HepG2 (cell line): Measurements from ENCODE around the gene GNA12. TPM values are rescaled to one million over a fixed set of nuclear protein-coding genes. Genes with fewer than 3 reads are reported as not detected.

Experiments
- ATAC-seq: fragments of 200-7000 bp; cut with Tn5 transposase; 3 replicates; pipeline ENCODE4 v1.9.1; 2020; ENCODE audit warnings: mild to moderate bottlenecking, moderate library complexity
- BruUV-seq: library from RNA; stranded (reverse); fragments of 400-500 nt; replicated peaks from 2 replicates; lab custom pipeline; 2021; lab: Mats Ljungman, UMichigan
- CTCF ChIA-PET: fragments of 300-600 bp; formaldehyde crosslinking; extraction: SDS; loops from one replicate; lab custom pipeline; 2021; ENCODE audit warnings: low total read pairs, inconsistent platforms, low intra/inter-chr PET ratio; lab: Yijun Ruan, JAX
- POLR2A ChIA-PET: fragments of 350-600 bp; sonication (Branson Sonifier 250); formaldehyde crosslinking; loops from one replicate; lab custom pipeline; 2020; ENCODE audit warnings: antibody characterized with exemption, inconsistent platforms; lab: Yijun Ruan, JAX
- DNase-seq: peaks from one replicate; pipeline ENCODE4 v3.0.0-alpha.2; 2015; ENCODE audit warnings: low spot score
- FAIRE-seq: peaks from 3 replicates; lab custom pipeline; 2011; peaks lifted over from hg19 to GRCh38; lab: Jason Lieb, UNC
- H2AFZ ChIP-seq: one replicate; pipeline ENCODE4 v1.6.1; 2011; ENCODE audit warnings: low read length, inconsistent platforms
- H3K27ac ChIP-seq: fragments of 300-600 bp; 3 replicates; pipeline ENCODE4 v1.8.0; 2011; ENCODE audit warnings: mixed run types, mild to moderate bottlenecking, mixed read lengths, low read length, inconsistent platforms; ENCODE audit not compliant: insufficient read depth; ENCODE audit errors: extremely low read length
- H3K27me3 ChIP-seq, 2 experiments: fragments of 200-600 bp in 1 of 2; 2 replicates in 1 of 2; 3 replicates in 1 of 2; pipeline versions ENCODE4 v1.6.0 to v1.8.0; 2011; ENCODE audit warnings: low read length in 2 of 2, mild to moderate bottlenecking in 2 of 2, moderate library complexity in 2 of 2, inconsistent platforms in 1 of 2; ENCODE audit not compliant: insufficient read depth in 2 of 2, control insufficient read depth in 1 of 2
- H3K36me3 ChIP-seq, 2 experiments: fragments of 200-600 bp in 1 of 2; replicated peaks in 1 of 2; 2 replicates in 1 of 2; 3 replicates in 1 of 2; pipeline versions ENCODE4 v1.5.1 to v1.8.0; 2011; ENCODE audit warnings: low read length in 2 of 2, inconsistent platforms in 1 of 2; ENCODE audit not compliant: insufficient read depth in 2 of 2, control insufficient read depth in 1 of 2
- H3K4me1 ChIP-seq: 2 replicates; pipeline ENCODE4 v1.5.1; 2012; ENCODE audit warnings: low read length, inconsistent platforms; ENCODE audit not compliant: insufficient read depth
- H3K4me2 ChIP-seq: 2 replicates; pipeline ENCODE4 v1.6.0; 2011; ENCODE audit warnings: low read depth, low read length, inconsistent platforms
- H3K4me3 ChIP-seq, 3 experiments: fragments of 200-600 bp in 1 of 3; sonication (generic), shearing (Covaris generic) in 1 of 3; replicated peaks in 1 of 3; 2 replicates each; pipeline ENCODE4 v1.5.1; 2011 to 2016; ENCODE audit warnings: low read length in 3 of 3, inconsistent platforms in 2 of 3, low read depth in 2 of 3, mild to moderate bottlenecking in 2 of 3, control low read depth in 1 of 3, mixed read lengths in 1 of 3; ENCODE audit not compliant: insufficient read depth in 1 of 3
- H3K79me2 ChIP-seq: one replicate; pipeline ENCODE4 v1.6.1; 2011; ENCODE audit warnings: low read length, inconsistent platforms; ENCODE audit not compliant: insufficient read depth
- H3K9ac ChIP-seq: 2 replicates; pipeline ENCODE4 v1.6.0; 2011; ENCODE audit warnings: mild to moderate bottlenecking, low read depth, low read length, inconsistent platforms; ENCODE audit not compliant: insufficient read depth
- H3K9me3 ChIP-seq: 2 replicates; pipeline ENCODE4 v1.5.1; 2012; ENCODE audit warnings: mild to moderate bottlenecking, low read length
- H4K20me1 ChIP-seq: 2 replicates; pipeline ENCODE4 v1.6.0; 2011; ENCODE audit warnings: inconsistent platforms, mild to moderate bottlenecking, low read length, moderate library complexity; ENCODE audit not compliant: insufficient read depth
- ATF6 ChIP-seq: sonication (generic); formaldehyde crosslinking; conservative IDR thresholded peaks from 2 replicates; pipeline ENCODE4 v1.4.0; 2020; ENCODE audit warnings: missing genetic modification reagents
- BRF2 ChIP-seq: sonication (generic); formaldehyde crosslinking; IDR thresholded peaks from 2 replicates; pipeline ENCODE4 v1.8.1; 2022; ENCODE audit warnings: mild to moderate bottlenecking, missing genetic modification reagents
- DMTF1 ChIP-seq: sonication (generic); formaldehyde crosslinking; IDR thresholded peaks from 2 replicates; pipeline ENCODE4 v1.4.0; 2020; ENCODE audit warnings: mild to moderate bottlenecking, missing genetic modification reagents
- FOXP1 ChIP-seq, 2 experiments: fragments of 450-650 bp in 1 of 2; IDR thresholded peaks; 2 replicates each; pipeline ENCODE4 v1.6.1; 2017 to 2018; ENCODE audit warnings: antibody characterized with exemption in 1 of 2
- JDP2 ChIP-seq: sonication (generic); formaldehyde crosslinking; IDR thresholded peaks from 2 replicates; pipeline ENCODE4 v1.8.1; 2022; ENCODE audit warnings: missing genetic modification reagents, borderline replicate concordance
- MATR3 ChIP-seq: sonication (generic); formaldehyde crosslinking; IDR thresholded peaks from 2 replicates; pipeline ENCODE4 v1.4.0; 2020; ENCODE audit warnings: missing genetic modification reagents
- MEIS2 ChIP-seq: sonication (generic); formaldehyde crosslinking; IDR thresholded peaks from 2 replicates; pipeline ENCODE4 v1.9.0; 2021; ENCODE audit warnings: mild to moderate bottlenecking, missing genetic modification reagents
- NCOA2 ChIP-seq: sonication (generic); formaldehyde crosslinking; IDR thresholded peaks from 2 replicates; pipeline ENCODE4 v1.8.0; 2022; ENCODE audit warnings: inconsistent platforms
- THRA ChIP-seq: sonication (generic); formaldehyde crosslinking; IDR thresholded peaks from 2 replicates; pipeline ENCODE4 v1.4.0; 2020; ENCODE audit warnings: missing genetic modification reagents, borderline replicate concordance
- TOE1 ChIP-seq: sonication (generic); formaldehyde crosslinking; IDR thresholded peaks from 2 replicates; pipeline ENCODE4 v1.4.0; 2020; ENCODE audit warnings: mild to moderate bottlenecking, missing genetic modification reagents
- TRIM24 ChIP-seq: sonication (generic); formaldehyde crosslinking; IDR thresholded peaks from 2 replicates; pipeline ENCODE4 v1.8.0; 2022; ENCODE audit warnings: mild to moderate bottlenecking, missing genetic modification reagents
- ZBTB37 ChIP-seq: sonication (generic); formaldehyde crosslinking; IDR thresholded peaks from 2 replicates; pipeline ENCODE4 v1.4.0; 2020; ENCODE audit warnings: mild to moderate bottlenecking, missing genetic modification reagents
- ZNF124 ChIP-seq: sonication (generic); formaldehyde crosslinking; IDR thresholded peaks from 2 replicates; pipeline ENCODE4 v1.4.0; 2020; ENCODE audit warnings: missing genetic modification reagents
- ZNF598 ChIP-seq: sonication (generic); formaldehyde crosslinking; IDR thresholded peaks from 2 replicates; pipeline ENCODE4 v1.5.1; 2020; ENCODE audit warnings: mild to moderate bottlenecking, missing genetic modification reagents, borderline replicate concordance
- ZNF724P ChIP-seq: sonication (generic); formaldehyde crosslinking; IDR thresholded peaks from 2 replicates; pipeline ENCODE4 v1.8.0; 2022; ENCODE audit warnings: missing genetic modification reagents, borderline replicate concordance
- ZNF746 ChIP-seq: sonication (generic); formaldehyde crosslinking; IDR thresholded peaks from 2 replicates; pipeline ENCODE4 v1.8.0; 2022; ENCODE audit warnings: mild to moderate bottlenecking, missing genetic modification reagents
- WGBS: methylation state at CpG from one replicate; pipeline ENCODE4 v1.1.6; 2017; ENCODE audit warnings: low lambda C conversion rate; 5-methylcytosine and 5-hydroxymethylcytosine counted together
- in situ Hi-C: cut with HindIII; loops from 2 replicates; pipeline ENCODE4 v1.10.0; 2017; ENCODE audit warnings: low pct_unique_long_range_greater_than_20kb; ENCODE audit not compliant: extremely low pct_ligation_motif_present
- intact Hi-C: fragments of 100-400 bp; cut with micrococcal nuclease; formaldehyde crosslinking; loops from one replicate; pipeline ENCODE4 v1.10.0; 2022; ENCODE audit not compliant: unreplicated experiment
- polyA plus RNA-seq, 8 experiments: library from polyadenylated mRNA; depleted of rRNA in 3 of 8; stranded (reverse) in 7 of 8; unstranded in 1 of 8; fragments of >200 nt; fragmentation: Illumina TruSeq in 4 of 8; extraction: Trizol in 4 of 8; gene quantifications; 2 replicates each; pipeline versions ENCODE4 v1.2.1 to v1.2.3, GENCODE V29; 2011 to 2016; ENCODE audit warnings: low read depth in 4 of 8, missing spikeins in 1 of 8, mixed read lengths in 1 of 8; ENCODE audit not compliant: insufficient read depth in 1 of 8
- total RNA-seq, 5 experiments: library from RNA; depleted of rRNA; stranded (reverse); fragments of >200 nt; fragmentation: Illumina TruSeq; extraction: Trizol; gene quantifications; 2 replicates each; pipeline ENCODE4 v1.2.3, GENCODE V29; 2016; ENCODE audit warnings: low read depth in 1 of 5

GNA12 gene
- total and polyA plus RNA-seq, 2 of the 13 experiments (the other 11 are each of a cell fraction or from before 2014, with no cell fraction given): 16.2 to 50.9 TPM

- Histone ChIP-seq H3K27ac (no peak overlapping the region), H3K9me3 (no peaks in the 10 kb centered on the region), H3K36me3 (peaks cover 18 to 56% of the 10 kb centered on the region in 2 experiments; a peak in 4 of 5 replicates), H3K4me3 (no peak overlapping the region), H3K27me3 (no peaks in the 10 kb centered on the region), H3K4me1 (peaks cover 10% of the 10 kb centered on the region; the same call in 1 of the 2 replicates), H2AFZ (no peak overlapping the region), H4K20me1 (no peaks in the 10 kb centered on the region), H3K9ac (no peak overlapping the region), H3K79me2 (no peaks in the 10 kb centered on the region), H3K4me2 (no peak overlapping the region)
- intact Hi-C loops (no loop called here), in situ Hi-C loops (no loop called here)
- POLR2A ChIA-PET: no interaction called here
- DNase-seq: no peak
- ATAC-seq: no peak
- CTCF ChIA-PET: no interaction called here
- WGBS: 90% methylated on average over 15 of the region's 15 CpGs
- FAIRE-seq: no peak
- BruUV-seq: no TSS peak
- no peak for TF ChIP-seq ZNF746 (CRISPR knock-in tag)
- TF ChIP-seq THRA (CRISPR knock-in tag): no peak
- no peak for TF ChIP-seq ZNF124
- TF ChIP-seq JDP2 (CRISPR knock-in tag): no peak
- TF ChIP-seq TOE1 (CRISPR knock-in tag): no peak
- TF ChIP-seq MATR3: no peak
- TF ChIP-seq FOXP1 (IDR thresholded peaks at IDR 0.05): no peak
- no peak for TF ChIP-seq FOXP1 (CRISPR knock-in tag; IDR thresholded peaks at IDR 0.05)
- TF ChIP-seq ATF6 (CRISPR knock-in tag): no peak
- no peak for TF ChIP-seq ZNF598
- TF ChIP-seq DMTF1: no peak
- TF ChIP-seq MEIS2 (CRISPR knock-in tag): no peak
- no peak for TF ChIP-seq TRIM24 (CRISPR knock-in tag)
- no peak for TF ChIP-seq BRF2 (CRISPR knock-in tag)
- no peak for TF ChIP-seq ZNF724P
- TF ChIP-seq ZBTB37: no peak
- no peak for TF ChIP-seq NCOA2 (CRISPR knock-in tag)
Observed at GRCh38 chr7:2728316-2729030, 115.6 kb downstream of the GNA12 start.
